ENCODE results near the gene KLHL26. TPM values are rescaled to one million over a fixed set of nuclear protein-coding genes. Genes with fewer than 3 reads are reported as not detected.
A peak's percentile ranks its signal among the peaks of the same experiment; 100 is the strongest.

Gene KLHL26
- polyA plus RNA-seq, 2 of the 4 experiments (the other 2 are of a cell fraction) = 1.1 to 2.0 TPM

GRCh38 chr19:18634612-18635297, 2.1 kb upstream of the KLHL26 start:
- no peak overlapping the region for H3K4me3 ChIP-seq
- no peak for ATAC-seq
- H3K27ac ChIP-seq = no peak overlapping the region
- FAIRE-seq = no peak
- ChIA-PET CTCF (interaction anchor here (1.0 to 1.4 kb wide), 2 partner anchors 40 to 46 kb away, joined by 4 read pairs; partner anchors contain the start of gene REX1BD), POLR2A (interaction anchor here (0.7 to 1.1 kb wide), 2 partner anchors 45 to 166 kb away, joined by 3 read pairs; no protein-coding TSS in a partner anchor)
- no peaks in the 10 kb centered on the region for H3K9me3 ChIP-seq
- peaks cover 10% of the 10 kb centered on the region; the same call in 1 of the 3 replicates for H3K4me1 ChIP-seq
- 58% methylated on average over 12 of the region's 12 CpGs for WGBS (ENCODE audit: missing lambda C conversion rate)
- H3K4me2 ChIP-seq = no peak overlapping the region
- TF ChIP-seq HEYL (CRISPR knock-in tag; IDR thresholded peaks at IDR 0.05) (no peak), ZNF302 (CRISPR knock-in tag; IDR thresholded peaks at IDR 0.05) (no peak), EHF (CRISPR knock-in tag; IDR thresholded peaks at IDR 0.05) (no peak), GATA3 (IDR thresholded peaks at IDR 0.05; ENCODE audit: borderline replicate concordance) (no peak), ZSCAN20 (CRISPR knock-in tag; IDR thresholded peaks at IDR 0.05) (no peak), EHMT2 (IDR thresholded peaks at IDR 0.05; ENCODE audit: low read depth) (no peak), NFE2L2 (conservative IDR thresholded peaks at IDR 0.05; ENCODE audit: low read length) (no peak), BHLHE40 (IDR thresholded peaks at IDR 0.05; ENCODE audit: low read depth, low read length) (no peak)
- DNase-seq (ENCODE audit: low read depth in 1 of 2, low spot score in 1 of 2) = no peak

- Histone ChIP-seq H3K4me2 (peak overlapping the region; percentile 99), H3K27ac (peak overlapping the region in 1 of 2 experiments; percentile 87; a peak in 2 of 6 replicates), H3K4me3 (peak overlapping the region; percentile 92; the same call in 2 of the 3 replicates), H3K9me3 (no peaks in the 10 kb centered on the region), H3K4me1 (peaks cover 10% of the 10 kb centered on the region; the same call in 1 of the 3 replicates)
- TF ChIP-seq TP53 (CRISPR knock-in tag; IDR thresholded peaks at IDR 0.05) (no peak), HOXB13 (CRISPR knock-in tag; IDR thresholded peaks at IDR 0.05; ENCODE audit: low read depth) (no peak), MAFK (IDR thresholded peaks at IDR 0.05; ENCODE audit: partially characterized antibody) (no peak), ATOH8 (CRISPR knock-in tag; IDR thresholded peaks at IDR 0.05; ENCODE audit: low read depth) (no peak), ZSCAN20 (CRISPR knock-in tag; IDR thresholded peaks at IDR 0.05) (no peak), MAZ (IDR thresholded peaks at IDR 0.05; ENCODE audit: borderline replicate concordance, low read depth, low read length) (no peak), BHLHE40 (IDR thresholded peaks at IDR 0.05; ENCODE audit: low read depth, low read length) (no peak), MAX (IDR thresholded peaks at IDR 0.05) (no peak), USF2 (IDR thresholded peaks at IDR 0.05) (no peak), PBX3 (IDR thresholded peaks at IDR 0.05) (no peak), SMC3 (IDR thresholded peaks at IDR 0.05) (no peak), FOXS1 (CRISPR knock-in tag; IDR thresholded peaks at IDR 0.05) (no peak), SREBF2 (IDR thresholded peaks at IDR 0.05) (no peak), PHF8 (IDR thresholded peaks at IDR 0.05; ENCODE audit: borderline replicate concordance, low read depth) (no peak), POLR2AphosphoS2 (conservative IDR thresholded peaks at IDR 0.05; ENCODE audit: low read length) (no peak), EHMT2 (IDR thresholded peaks at IDR 0.05; ENCODE audit: low read depth) (no peak), E2F6 (IDR thresholded peaks at IDR 0.05; ENCODE audit: borderline replicate concordance, low read depth) (no peak), REST (IDR thresholded peaks at IDR 0.05) (no peak), CEBPB (IDR thresholded peaks at IDR 0.05) (no peak), ZC3H11A (IDR thresholded peaks at IDR 0.05) (no peak)
- FAIRE-seq (no peak), ATAC-seq (peak in 1 of 2 experiments; percentile 3; a peak in 4 of 6 replicates), DNase-seq (ENCODE audit: low read depth in 1 of 2, low spot score in 1 of 2) (no peak)
- POLR2A ChIA-PET = interaction anchor here (0.7 to 1.1 kb wide), 2 partner anchors 46 to 167 kb away, joined by 3 read pairs; no protein-coding TSS in a partner anchor
- WGBS (ENCODE audit: missing lambda C conversion rate) = 7% methylated on average over 5 of the region's 6 CpGs
- CTCF ChIA-PET = interaction anchor here (1.0 to 1.4 kb wide), 2 partner anchors 41 to 47 kb away, joined by 4 read pairs; partner anchors contain the start of gene REX1BD
Observed at GRCh38 chr19:18635831-18636182, 1.0 kb upstream of the KLHL26 start.

Measured in A549 (cell line).